GM21528 (cell line): ENCODE results near the gene ST8SIA1.
"Not testable (repeated sequence)": the region's sequence is repeated elsewhere in the genome, so short reads cannot be mapped to it uniquely, and the experiment has no call there.

ENCODE experiments used
- ATAC-seq: cut with Tn5 transposase; IDR thresholded peaks from one replicate; pipeline ENCODE4 v1.9.1; 2021; ENCODE audit warnings: mild to moderate bottlenecking, moderate library complexity; ENCODE audit not compliant: unreplicated experiment, low FRiP score

The ST8SIA1 gene

GRCh38 chr12:22196236-22196635 lies 138.3 kb downstream of the ST8SIA1 start:
- ATAC-seq: no peak

- ATAC-seq: no peak
These were observed 143.5 kb downstream of the ST8SIA1 start for GRCh38 chr12:22190969-22191368.

- no peak for ATAC-seq
These were observed 146.1 kb downstream of the ST8SIA1 start for GRCh38 chr12:22188431-22188830.

GRCh38 chr12:22180705-22181104 lies 153.8 kb downstream of the ST8SIA1 start:
- no peak for ATAC-seq

- ATAC-seq: no peak
These were observed 161.3 kb downstream of the ST8SIA1 start for GRCh38 chr12:22173177-22173576.

- no peak for ATAC-seq
These were observed 162.0 kb downstream of the ST8SIA1 start for GRCh38 chr12:22172501-22172900.

GRCh38 chr12:22169376-22169775 lies 165.1 kb downstream of the ST8SIA1 start:
- ATAC-seq: no peak

GRCh38 chr12:22164139-22164538 lies 170.4 kb downstream of the ST8SIA1 start:
- no peak for ATAC-seq

- ATAC-seq: no peak
These were observed 170.9 kb downstream of the ST8SIA1 start for GRCh38 chr12:22163594-22163993.

GRCh38 chr12:22160396-22161003 lies 174.0 kb downstream of the ST8SIA1 start:
- ATAC-seq: no peak

GRCh38 chr12:22149286-22149685 lies 185.2 kb downstream of the ST8SIA1 start:
- not testable (repeated sequence) for ATAC-seq

GRCh38 chr12:22146686-22147085 lies 187.8 kb downstream of the ST8SIA1 start:
- not testable (repeated sequence) for ATAC-seq
